Hematopoietic multipotent progenitor cell treated with erythropoietin and hydrocortisone succinate and interleukin-3 and kit ligand, for 17 days (in vitro differentiated cells): ENCODE data around the gene CASQ2.

Source experiments
- DNase-seq: peaks from one replicate; pipeline ENCODE4 v3.0.0-alpha.2; 2015; ENCODE audit warnings: low spot score

Gene CASQ2

GRCh38 chr1:115728341-115728740 is 40.2 kb downstream of the CASQ2 start:
- DNase-seq = no peak

DNA sequence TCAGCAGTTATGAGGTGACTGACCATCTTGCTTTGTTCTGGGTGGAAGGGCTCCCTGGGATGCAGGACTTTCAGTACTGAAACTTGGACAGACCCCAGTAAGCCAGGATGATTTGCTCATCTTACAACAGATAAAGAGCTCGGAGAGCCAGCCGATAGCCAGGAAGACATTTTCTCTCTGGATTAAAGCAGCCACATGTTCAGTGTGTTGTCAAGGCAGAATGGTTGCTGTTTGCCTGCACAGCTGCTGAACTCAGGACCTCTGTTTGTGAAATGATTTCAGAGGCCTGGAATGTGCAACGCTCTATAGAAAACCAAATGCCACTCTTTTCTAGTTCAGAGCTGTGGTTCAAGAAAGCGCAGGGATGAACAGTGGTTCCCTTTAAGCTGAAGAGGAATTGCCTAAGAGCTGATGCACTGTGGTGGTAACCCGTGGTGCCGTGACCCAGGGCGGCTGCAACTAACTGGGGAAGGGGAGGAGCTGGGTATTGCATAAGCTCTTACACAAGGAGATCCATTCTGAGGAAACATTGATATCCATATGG is 40.7 kb downstream of the CASQ2 start:
- no peak for DNase-seq

DNA sequence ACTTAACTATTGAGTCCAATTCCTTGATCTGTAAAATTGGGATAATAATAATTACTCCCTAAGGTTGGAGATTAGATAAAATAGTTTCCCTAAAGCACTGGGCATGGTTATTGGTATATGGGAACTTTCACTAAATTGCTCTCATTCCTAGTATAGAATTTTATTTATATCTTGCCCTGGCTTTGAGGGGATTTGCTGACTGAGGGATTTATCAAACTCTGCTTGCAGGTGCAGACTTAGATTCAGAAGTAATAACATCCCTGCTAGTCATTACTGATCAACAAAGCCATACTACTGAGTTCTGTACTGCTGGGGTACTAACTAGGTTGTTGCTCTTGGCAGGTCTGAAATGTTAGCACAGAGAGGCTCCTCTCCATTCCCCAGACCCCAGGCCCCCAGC is 41.9 kb downstream of the CASQ2 start:
- no peak for DNase-seq

GRCh38 chr1:115726161-115726560 is 42.4 kb downstream of the CASQ2 start:
- DNase-seq = no peak

GRCh38 chr1:115725600-115725999 is 42.9 kb downstream of the CASQ2 start:
- DNase-seq = no peak

- DNase-seq = no peak
These were observed 44.8 kb downstream of the CASQ2 start for GRCh38 chr1:115723756-115724155.

DNA sequence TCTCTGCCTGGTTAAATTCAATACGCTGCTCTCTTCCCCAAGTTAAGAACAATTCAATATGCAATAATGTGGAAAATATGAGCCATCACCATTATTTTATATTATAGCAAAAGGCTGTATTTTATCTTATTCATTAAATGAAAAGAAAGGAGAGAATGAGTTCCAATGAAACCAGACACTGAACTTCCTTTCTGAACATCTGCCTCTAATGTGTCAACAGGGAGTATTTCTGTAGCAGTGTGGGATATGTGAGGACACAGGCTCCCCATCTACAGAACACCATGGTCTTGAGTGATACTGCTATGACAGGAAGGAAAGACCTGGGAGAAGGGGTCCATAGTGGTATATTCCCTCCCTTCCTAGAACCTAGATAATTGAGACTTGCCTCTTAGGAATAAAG is 46.3 kb downstream of the CASQ2 start:
- DNase-seq = no peak

DNA sequence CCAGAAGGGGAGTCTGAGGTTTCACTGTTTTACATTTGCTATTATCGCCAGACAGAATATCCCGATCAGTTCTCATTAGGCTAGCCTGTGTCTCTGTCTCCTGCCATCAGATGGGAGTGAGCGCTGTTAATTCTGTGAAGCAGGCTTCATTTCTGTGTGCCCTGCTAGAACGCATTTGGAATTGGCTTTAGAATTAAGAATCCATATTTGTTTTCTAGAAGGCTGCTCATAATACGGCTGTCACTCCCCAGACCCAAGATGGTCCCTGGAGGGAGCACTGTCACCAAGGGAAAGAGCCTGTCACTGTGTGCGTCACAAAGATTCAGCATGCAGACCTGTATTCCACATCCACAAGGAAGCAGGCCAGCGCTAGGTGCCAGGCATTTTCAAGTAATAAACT is 49.2 kb downstream of the CASQ2 start:
- DNase-seq = no peak

GRCh38 chr1:115718011-115718754 is 50.3 kb downstream of the CASQ2 start:
- DNase-seq = no peak

GRCh38 chr1:115717541-115717940 is 51.0 kb downstream of the CASQ2 start:
- no peak for DNase-seq

GRCh38 chr1:115714572-115715141 is 53.9 kb downstream of the CASQ2 start:
- DNase-seq = no peak

- DNase-seq = no peak
These were observed 54.6 kb downstream of the CASQ2 start for GRCh38 chr1:115713906-115714305.

- DNase-seq = no peak
These were observed 55.5 kb downstream of the CASQ2 start for GRCh38 chr1:115712911-115713609.

GRCh38 chr1:115710859-115711624 is 57.5 kb downstream of the CASQ2 start:
- no peak for DNase-seq

- DNase-seq = peak; percentile 65
These were observed 61.7 kb downstream of the CASQ2 start for GRCh38 chr1:115706587-115707425.

DNA sequence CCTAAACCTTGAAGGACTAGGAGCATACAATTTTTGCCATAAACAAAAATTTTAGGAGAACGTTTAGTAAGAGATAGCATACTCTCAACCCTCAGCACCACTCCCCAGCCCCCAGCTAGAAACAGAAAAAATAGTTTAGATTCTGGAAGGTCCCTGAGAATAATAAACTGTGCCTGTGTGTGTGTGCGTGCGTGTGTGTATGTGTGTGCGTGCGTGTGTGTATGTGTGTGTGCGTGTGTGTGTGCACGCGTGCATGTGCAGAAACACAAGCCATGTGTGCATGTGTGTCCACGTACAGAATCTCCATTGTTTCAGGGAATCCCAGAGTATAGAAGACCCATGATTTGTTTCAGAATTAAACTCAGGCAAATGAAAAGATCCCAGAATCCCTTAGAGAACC is 62.6 kb downstream of the CASQ2 start:
- no peak for DNase-seq

DNA sequence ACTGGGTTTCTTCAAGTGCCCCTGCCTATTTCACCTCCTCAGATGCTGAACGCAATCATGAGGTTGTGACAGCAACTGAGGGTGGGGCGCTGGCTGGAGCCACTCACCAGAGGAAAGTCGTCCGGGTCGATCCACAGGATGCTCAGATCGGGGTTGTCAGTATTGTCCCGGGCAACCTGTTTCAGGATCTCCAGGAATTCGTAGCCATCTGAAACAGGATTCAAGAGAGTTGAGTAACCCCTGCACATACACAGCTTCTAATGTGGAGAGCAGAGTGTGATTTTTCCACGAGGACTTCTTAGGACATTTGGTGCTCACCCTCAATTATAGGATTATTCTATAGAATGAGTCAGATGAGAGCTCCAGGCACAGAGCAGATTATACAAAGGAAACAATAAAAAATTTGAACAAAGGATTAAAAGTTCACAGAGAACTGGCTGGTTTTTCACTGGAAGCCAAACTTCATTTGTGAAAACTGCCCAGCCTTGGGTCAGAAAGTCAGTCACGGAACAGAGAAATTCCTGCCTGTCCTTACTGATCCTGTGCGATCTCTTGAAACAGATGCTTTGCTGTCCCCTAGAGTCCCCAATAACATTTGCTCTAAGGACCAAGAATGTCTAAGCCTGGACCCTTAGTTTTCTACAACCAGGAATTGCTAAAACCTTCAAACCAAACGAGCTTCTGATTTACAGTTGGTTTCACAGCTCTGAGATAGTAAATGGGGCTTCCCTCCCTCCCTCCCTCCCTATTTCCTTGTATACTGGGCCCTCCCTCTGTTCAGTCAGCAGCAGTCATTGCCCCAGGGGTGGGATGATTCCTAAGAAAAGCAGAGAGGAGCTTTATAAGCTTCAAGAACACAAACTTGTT is 63.2 kb downstream of the CASQ2 start:
- DNase-seq = no peak

GRCh38 chr1:115702959-115703358 is 65.6 kb downstream of the CASQ2 start:
- no peak for DNase-seq

DNA sequence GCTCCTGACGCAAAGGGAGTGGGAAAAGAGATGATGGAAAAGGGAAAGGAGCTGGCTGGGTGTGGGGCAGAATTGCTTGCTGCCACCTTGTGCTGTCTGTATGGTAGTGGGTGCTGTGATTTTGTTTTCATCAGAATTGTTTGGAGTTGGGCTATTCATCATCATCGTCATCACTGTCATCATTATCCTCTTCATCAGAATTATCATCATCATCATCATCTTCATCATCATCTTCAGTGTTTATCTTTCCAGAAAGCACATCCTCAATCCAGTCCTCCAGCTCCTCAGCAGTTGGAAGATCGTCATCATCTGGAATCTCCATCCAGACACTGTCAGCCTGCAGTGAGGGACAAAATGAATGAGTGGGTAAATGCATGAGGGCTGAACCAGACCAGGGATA is 67.4 kb downstream of the CASQ2 start:
- DNase-seq = no peak

DNA sequence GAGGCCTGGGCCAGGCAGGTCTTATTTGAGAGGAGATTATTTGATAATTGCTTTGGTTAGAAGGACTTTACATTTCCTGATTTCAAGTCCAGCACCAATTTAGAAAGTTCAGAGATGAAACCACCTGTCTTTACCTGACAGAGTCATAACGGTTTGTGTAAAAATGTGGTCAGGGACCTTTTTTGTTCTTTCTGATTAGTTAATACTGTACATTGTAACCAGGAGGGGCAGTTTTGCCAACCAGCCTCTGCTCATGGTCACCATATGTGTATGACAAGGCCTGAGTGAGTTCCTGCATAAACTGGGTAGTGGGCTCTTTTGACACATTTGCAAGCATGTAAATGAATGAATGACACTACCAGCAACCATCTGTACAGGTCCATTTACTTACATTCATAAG is 70.9 kb downstream of the CASQ2 start:
- no peak for DNase-seq
